ENCODE measurements around the gene NEMP1.
A peak's percentile ranks its signal among the peaks of the same experiment; 100 is the strongest.
"Not testable (repeated sequence)": the region's sequence is repeated elsewhere in the genome, so short reads cannot be mapped to it uniquely, and the experiment has no call there.

NEMP1 gene

GRCh38 chr12:57090490-57090889, 11.9 kb upstream of the NEMP1 start:
- DNase-seq: no peak

GRCh38 chr12:57089271-57090245, 11.0 kb upstream of the NEMP1 start:
- DNase-seq: no peak

- peak; percentile 95 for DNase-seq
Measured at GRCh38 chr12:57088354-57089270, 10.0 kb upstream of the NEMP1 start, which contains the start of gene NAB2. TSS of gene NAB2 (plus strand) at chr12:57089114. CDS start at chr12:57089272, 158 bp downstream.

- peak; percentile 89 for DNase-seq
Measured at GRCh38 chr12:57087691-57088353, 9.2 kb upstream of the NEMP1 start.

- DNase-seq: peak; percentile 89
Measured at GRCh38 chr12:57087010-57087690, 8.6 kb upstream of the NEMP1 start.

- peak; percentile 42 for DNase-seq
Measured at GRCh38 chr12:57086493-57087009, 8.0 kb upstream of the NEMP1 start.

GRCh38 chr12:57085999-57086492, 7.5 kb upstream of the NEMP1 start:
- DNase-seq: no peak

- no peak for DNase-seq
Measured at GRCh38 chr12:57080855-57081254, 2.3 kb upstream of the NEMP1 start.

- DNase-seq: no peak
Measured at GRCh38 chr12:57079821-57080220, 1.2 kb upstream of the NEMP1 start.

GRCh38 chr12:57073566-57074450, 4.8 kb downstream of the NEMP1 start:
- DNase-seq: not testable (repeated sequence)

GRCh38 chr12:57072661-57073060, 5.9 kb downstream of the NEMP1 start:
- no peak for DNase-seq

GRCh38 chr12:57069523-57069922, 9.1 kb downstream of the NEMP1 start:
- DNase-seq: no peak

- DNase-seq: no peak
Measured at GRCh38 chr12:57066245-57066644, 12.3 kb downstream of the NEMP1 start.

GRCh38 chr12:57063991-57064685, 14.5 kb downstream of the NEMP1 start:
- DNase-seq: no peak

- DNase-seq: no peak
Measured at GRCh38 chr12:57058454-57058853, 20.1 kb downstream of the NEMP1 start.

- no peak for DNase-seq
Measured at GRCh38 chr12:57057067-57057751, 21.4 kb downstream of the NEMP1 start.

- no peak for DNase-seq
Measured at GRCh38 chr12:57055824-57056223, 22.8 kb downstream of the NEMP1 start.

GRCh38 chr12:57053901-57054300, 24.7 kb downstream of the NEMP1 start:
- DNase-seq: not testable (repeated sequence)

GRCh38 chr12:57053146-57053545, 25.4 kb downstream of the NEMP1 start:
- not testable (repeated sequence) for DNase-seq
